HG03060 (cell line): ENCODE measurements around the gene DDX1.
"Not testable (repeated sequence)": the region's sequence is repeated elsewhere in the genome, so short reads cannot be mapped to it uniquely, and the experiment has no call there.

ENCODE experiments used
- ATAC-seq: cut with Tn5 transposase; IDR thresholded peaks from one replicate; pipeline ENCODE4 v1.9.1; 2021; ENCODE audit warnings: low read depth, moderate number of reproducible peaks; ENCODE audit not compliant: unreplicated experiment

DDX1 gene

GRCh38 chr2:15671842-15672815 is 80.5 kb downstream of the DDX1 start:
- no peak for ATAC-seq

- ATAC-seq = no peak
Measured at GRCh38 chr2:15672961-15673918, 81.6 kb downstream of the DDX1 start.

GRCh38 chr2:15673919-15674636 is 82.4 kb downstream of the DDX1 start:
- no peak for ATAC-seq

- ATAC-seq = no peak
Measured at GRCh38 chr2:15674637-15675455, 83.2 kb downstream of the DDX1 start.

GRCh38 chr2:15675456-15676195 is 84.0 kb downstream of the DDX1 start:
- no peak for ATAC-seq

- no peak for ATAC-seq
Measured at GRCh38 chr2:15677141-15677843, 85.6 kb downstream of the DDX1 start.

GRCh38 chr2:15678346-15678745 is 86.7 kb downstream of the DDX1 start:
- no peak for ATAC-seq

- no peak for ATAC-seq
Measured at GRCh38 chr2:15678909-15679308, 87.2 kb downstream of the DDX1 start.

GRCh38 chr2:15679386-15679924 is 87.8 kb downstream of the DDX1 start:
- no peak for ATAC-seq

GRCh38 chr2:15680132-15680531 is 88.5 kb downstream of the DDX1 start:
- ATAC-seq = not testable (repeated sequence)
